Measurements from ENCODE around the gene RBM28.
A peak's percentile ranks its signal among the peaks of the same experiment; 100 is the strongest.

The RBM28 gene

GRCh38 chr7:128343554-128344430, at the start of gene RBM28:
Gene RBM28, minus strand, starts transcription at chr7:128343908. Its CDS starts 115 bp downstream, at chr7:128343793.
- peak; percentile 28 to 94 (median 69) for DNase-seq

- no peak for DNase-seq
Measured at GRCh38 chr7:128392446-128393327, 49.0 kb upstream of the RBM28 start.

GRCh38 chr7:128391805-128392204, 48.1 kb upstream of the RBM28 start:
- DNase-seq = no peak

- no peak for DNase-seq
Measured at GRCh38 chr7:128390871-128391565, 47.3 kb upstream of the RBM28 start.

- no peak for DNase-seq
Measured at GRCh38 chr7:128389618-128390329, 46.1 kb upstream of the RBM28 start.

- no peak for DNase-seq
Measured at GRCh38 chr7:128389085-128389617, 45.4 kb upstream of the RBM28 start.

- DNase-seq = no peak
Measured at GRCh38 chr7:128388145-128388485, 44.4 kb upstream of the RBM28 start.

GRCh38 chr7:128387216-128388144, 43.8 kb upstream of the RBM28 start:
- peak in 48 of 51 donors; percentile 19 to 90 (median 73) for DNase-seq

GRCh38 chr7:128385988-128386925, 42.5 kb upstream of the RBM28 start:
- no peak for DNase-seq

- no peak for DNase-seq
Measured at GRCh38 chr7:128384726-128385125, 41.0 kb upstream of the RBM28 start.

- peak in 2 of 51 donors; percentile 21 to 34 for DNase-seq
Measured at GRCh38 chr7:128383776-128384175, 40.1 kb upstream of the RBM28 start.

- no peak for DNase-seq
Measured at GRCh38 chr7:128381161-128381821, 37.6 kb upstream of the RBM28 start.

- no peak for DNase-seq
Measured at GRCh38 chr7:128380483-128381106, 36.9 kb upstream of the RBM28 start.

- no peak for DNase-seq
Measured at GRCh38 chr7:128379900-128380479, 36.3 kb upstream of the RBM28 start.

GRCh38 chr7:128378637-128379036, 34.9 kb upstream of the RBM28 start:
- no peak for DNase-seq

- no peak for DNase-seq
Measured at GRCh38 chr7:128376077-128376476, 32.4 kb upstream of the RBM28 start.

GRCh38 chr7:128374041-128374440, 30.3 kb upstream of the RBM28 start:
- no peak for DNase-seq
